Sigmoid colon (tissue), 4 donors: Measurements from ENCODE around the gene EBNA1BP2.

Experiments
- POLR2AphosphoS5 ChIP-seq, 4 donors: sonication (generic); formaldehyde crosslinking; IDR thresholded peaks; one replicate each; pipeline ENCODE4 v1.6.1; 2017; ENCODE audit warnings: antibody characterized with exemption in 4 of 4
- TF ChIP-seq, protein P1 (sequence below), 4 experiments: fragments of 450-650 bp in 3 of 4; fragments of 200-600 bp in 1 of 4; IDR thresholded peaks; one replicate each; pipeline ENCODE4 v1.5.1; 2016 to 2019; ENCODE audit warnings: antibody characterized with exemption in 4 of 4, mild to moderate bottlenecking in 3 of 4, moderate library complexity in 2 of 4

DNA sequence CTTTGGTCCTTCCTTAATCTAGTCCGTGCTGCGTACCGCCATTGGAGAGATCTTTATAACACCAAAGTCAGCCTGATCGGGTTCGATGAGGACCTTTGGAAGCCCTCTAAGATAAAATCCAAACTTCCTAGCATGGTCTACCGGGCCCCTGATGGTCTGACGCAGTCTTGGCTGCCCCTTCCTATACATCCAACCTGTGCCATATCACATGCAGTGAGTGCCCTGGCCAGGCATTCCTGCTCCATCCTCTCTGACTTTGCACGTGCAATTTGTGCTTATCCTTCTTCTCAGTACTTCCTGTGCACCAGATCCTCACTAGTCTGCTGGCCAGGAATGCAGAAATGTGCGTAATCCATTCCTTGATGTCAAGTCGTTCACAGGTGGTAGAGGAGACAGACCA lies 45.7 kb upstream of the EBNA1BP2 start:
- TF ChIP-seq, protein P1, sequence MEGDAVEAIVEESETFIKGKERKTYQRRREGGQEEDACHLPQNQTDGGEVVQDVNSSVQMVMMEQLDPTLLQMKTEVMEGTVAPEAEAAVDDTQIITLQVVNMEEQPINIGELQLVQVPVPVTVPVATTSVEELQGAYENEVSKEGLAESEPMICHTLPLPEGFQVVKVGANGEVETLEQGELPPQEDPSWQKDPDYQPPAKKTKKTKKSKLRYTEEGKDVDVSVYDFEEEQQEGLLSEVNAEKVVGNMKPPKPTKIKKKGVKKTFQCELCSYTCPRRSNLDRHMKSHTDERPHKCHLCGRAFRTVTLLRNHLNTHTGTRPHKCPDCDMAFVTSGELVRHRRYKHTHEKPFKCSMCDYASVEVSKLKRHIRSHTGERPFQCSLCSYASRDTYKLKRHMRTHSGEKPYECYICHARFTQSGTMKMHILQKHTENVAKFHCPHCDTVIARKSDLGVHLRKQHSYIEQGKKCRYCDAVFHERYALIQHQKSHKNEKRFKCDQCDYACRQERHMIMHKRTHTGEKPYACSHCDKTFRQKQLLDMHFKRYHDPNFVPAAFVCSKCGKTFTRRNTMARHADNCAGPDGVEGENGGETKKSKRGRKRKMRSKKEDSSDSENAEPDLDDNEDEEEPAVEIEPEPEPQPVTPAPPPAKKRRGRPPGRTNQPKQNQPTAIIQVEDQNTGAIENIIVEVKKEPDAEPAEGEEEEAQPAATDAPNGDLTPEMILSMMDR (IDR thresholded peaks at IDR 0.05), result no peak
- TF ChIP-seq POLR2AphosphoS5 (IDR thresholded peaks at IDR 0.05), result no peak
